NCI-H1048 (cell line): ENCODE measurements around the gene PLIN1.

Experiments
- DNase-seq: peaks from one replicate; lab custom pipeline; 2025; lab: John Stamatoyannopoulos, UW

PLIN1 gene

GRCh38 chr15:89652666-89653065 is 26.5 kb downstream of the PLIN1 start:
- DNase-seq: no peak

- no peak for DNase-seq
Measured at GRCh38 chr15:89652131-89652530, 27.0 kb downstream of the PLIN1 start.

- DNase-seq: no peak
Measured at GRCh38 chr15:89649716-89650115, 29.5 kb downstream of the PLIN1 start.

- DNase-seq: no peak
Measured at GRCh38 chr15:89649013-89649625, 30.0 kb downstream of the PLIN1 start.

- DNase-seq: no peak
Measured at GRCh38 chr15:89648106-89649012, 30.8 kb downstream of the PLIN1 start.

GRCh38 chr15:89647191-89647851 is 31.8 kb downstream of the PLIN1 start:
- no peak for DNase-seq

GRCh38 chr15:89646416-89647141 is 32.6 kb downstream of the PLIN1 start:
- no peak for DNase-seq

GRCh38 chr15:89645680-89646079 is 33.5 kb downstream of the PLIN1 start:
- no peak for DNase-seq

- DNase-seq: no peak
Measured at GRCh38 chr15:89642106-89642505, 37.1 kb downstream of the PLIN1 start.

GRCh38 chr15:89641053-89641452 is 38.1 kb downstream of the PLIN1 start:
- no peak for DNase-seq

GRCh38 chr15:89640245-89640644 is 38.9 kb downstream of the PLIN1 start:
- DNase-seq: no peak

GRCh38 chr15:89633585-89633984 is 45.6 kb downstream of the PLIN1 start:
- no peak for DNase-seq

- no peak for DNase-seq
Measured at GRCh38 chr15:89632563-89633430, 46.4 kb downstream of the PLIN1 start.

GRCh38 chr15:89631902-89632264 is 47.3 kb downstream of the PLIN1 start:
- DNase-seq: no peak

- DNase-seq: no peak
Measured at GRCh38 chr15:89630974-89631901, 47.9 kb downstream of the PLIN1 start.

- no peak for DNase-seq
Measured at GRCh38 chr15:89630260-89630659, 48.9 kb downstream of the PLIN1 start.

GRCh38 chr15:89629829-89630228 is 49.3 kb downstream of the PLIN1 start:
- no peak for DNase-seq

GRCh38 chr15:89628806-89629715 is 50.1 kb downstream of the PLIN1 start:
- DNase-seq: no peak

- no peak for DNase-seq
Measured at GRCh38 chr15:89628301-89628700, 50.9 kb downstream of the PLIN1 start.
